Esophagus squamous epithelium (tissue), 4 donors: Measurements from ENCODE around the gene CLDN12.

Experiments used
- CTCF ChIP-seq, 6 experiments: fragments of 450-650 bp in 4 of 6; fragments of 200-600 bp in 2 of 6; sonication (generic) in 2 of 6; IDR thresholded peaks; one replicate each; pipeline ENCODE4 v1.5.1; 2016 to 2019; ENCODE audit warnings: antibody characterized with exemption in 6 of 6, mild to moderate bottlenecking in 4 of 6, moderate library complexity in 4 of 6
- POLR2A ChIP-seq, 4 donors: fragments of 450-650 bp; IDR thresholded peaks; one replicate each; pipeline ENCODE4 v1.6.1; 2017; ENCODE audit warnings: antibody characterized with exemption in 4 of 4, mild to moderate bottlenecking in 4 of 4, moderate library complexity in 3 of 4

GRCh38 chr7:90408142-90408541 lies 4.9 kb downstream of the CLDN12 start:
- no peak for TF ChIP-seq CTCF (IDR thresholded peaks at IDR 0.05)
- no peak for TF ChIP-seq POLR2A (IDR thresholded peaks at IDR 0.05)
